Naive thymus-derived CD8-positive, alpha-beta T cell (primary cell): ENCODE measurements around the gene MAGEB2. TPM values are rescaled to one million over a fixed set of nuclear protein-coding genes. Genes with fewer than 3 reads are reported as not detected.
"Not testable (repeated sequence)": the region's sequence is repeated elsewhere in the genome, so short reads cannot be mapped to it uniquely, and the experiment has no call there.

ENCODE experiments used
- ATAC-seq, 2 donors: fragments of 150-1000 bp; cut with Tn5 transposase in 1 of 2; sonication (Bioruptor Pico), chemical (Tn5 transposase) in 1 of 2; 1 replicate in 1 of 2; 2 replicates in 1 of 2; pipeline ENCODE4 v1.10.0; 2021; ENCODE audit warnings: mild to moderate bottlenecking in 2 of 2, moderate library complexity in 2 of 2
- POLR2A ChIA-PET: fragments of 350-600 bp; sonication (Branson Sonifier 250); formaldehyde crosslinking; loops from one replicate; lab custom pipeline; 2021; ENCODE audit warnings: antibody characterized with exemption; lab: Charles Lee
- DNase-seq, 10 donors: peaks; one replicate each; pipeline versions ENCODE4 v3.0.0 to v3.0.0-alpha.2; 2020 to 2022
- H3K27ac Mint-ChIP-seq, 10 donors: one replicate each; pipeline ENCODE4 v1.8.0; 2020 to 2022; ENCODE audit warnings: mild to moderate bottlenecking in 10 of 10, mixed read lengths in 10 of 10, moderate library complexity in 4 of 10, inconsistent platforms in 1 of 10
- H3K27me3 Mint-ChIP-seq, 5 donors: one replicate each; pipeline ENCODE4 v1.8.0; 2021 to 2022; ENCODE audit warnings: mixed read lengths in 5 of 5
- H3K36me3 Mint-ChIP-seq, 3 donors: one replicate each; pipeline ENCODE4 v1.8.0; 2020 to 2022; ENCODE audit warnings: mixed read lengths in 3 of 3, mild to moderate bottlenecking in 2 of 3, inconsistent platforms in 1 of 3
- H3K4me1 Mint-ChIP-seq, 4 donors: one replicate each; pipeline ENCODE4 v1.8.0; 2021 to 2022; ENCODE audit warnings: mixed read lengths in 4 of 4
- H3K4me3 Mint-ChIP-seq, 10 donors: one replicate each; pipeline ENCODE4 v1.8.0; 2020 to 2022; ENCODE audit warnings: mild to moderate bottlenecking in 10 of 10, mixed read lengths in 10 of 10, moderate library complexity in 6 of 10, inconsistent platforms in 1 of 10
- H3K9me3 Mint-ChIP-seq, 9 donors: one replicate each; pipeline ENCODE4 v1.8.0; 2020 to 2022; ENCODE audit warnings: mixed read lengths in 9 of 9, mild to moderate bottlenecking in 3 of 9, inconsistent platforms in 1 of 9, moderate library complexity in 1 of 9
- polyA plus RNA-seq, 3 donors: library from polyadenylated mRNA; unstranded; fragments of 300-500 nt; fragmentation: Illumina TruSeq; gene quantifications; one replicate each; pipeline ENCODE4 v1.2.3, GENCODE V29; 2021
- total RNA-seq, 8 experiments: library from RNA in 2 of 8; stranded (reverse) in 2 of 8; gene quantifications; one replicate each; pipeline ENCODE4 v1.2.3 and lab custom pipeline; 2021 to 2026

MAGEB2 gene, protein sequence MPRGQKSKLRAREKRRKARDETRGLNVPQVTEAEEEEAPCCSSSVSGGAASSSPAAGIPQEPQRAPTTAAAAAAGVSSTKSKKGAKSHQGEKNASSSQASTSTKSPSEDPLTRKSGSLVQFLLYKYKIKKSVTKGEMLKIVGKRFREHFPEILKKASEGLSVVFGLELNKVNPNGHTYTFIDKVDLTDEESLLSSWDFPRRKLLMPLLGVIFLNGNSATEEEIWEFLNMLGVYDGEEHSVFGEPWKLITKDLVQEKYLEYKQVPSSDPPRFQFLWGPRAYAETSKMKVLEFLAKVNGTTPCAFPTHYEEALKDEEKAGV
- total RNA-seq, result not detected
- not detected for polyA plus RNA-seq
- 0 to 0.09 (median 0) reads per million in 6 experiments for total RNA-seq (lab: John Stamatoyannopoulos, UW)

DNA sequence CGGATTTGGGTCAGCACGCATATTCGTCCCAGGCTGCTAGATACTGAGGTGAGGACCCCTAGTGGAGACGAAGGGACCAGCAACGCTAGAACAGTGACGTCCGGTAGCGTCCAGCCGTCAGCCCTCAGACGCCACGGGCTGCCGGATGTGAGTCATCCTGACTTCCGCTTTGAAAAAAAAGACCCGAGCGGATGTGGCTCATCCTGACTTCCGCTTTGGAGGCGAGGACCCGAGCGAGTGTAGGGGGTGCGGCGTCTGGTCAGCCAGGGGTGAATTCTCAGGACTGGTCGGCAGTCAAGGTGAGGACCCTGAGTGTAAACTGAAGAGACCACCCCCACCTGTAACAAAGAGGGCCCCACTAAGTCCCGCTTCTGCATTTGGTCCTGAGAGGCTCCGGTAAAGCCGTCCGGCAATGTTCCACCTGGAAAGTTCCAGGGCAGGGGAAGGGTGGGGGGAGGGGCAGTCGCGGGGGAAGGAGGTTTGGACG, at the start of gene MAGEB2:
TSS of gene MAGEB2 (plus strand) at position 207 of the 487 bp plus-strand sequence. CDS start 3,018 bp downstream, outside the sequence.
- Mint-ChIP-seq H3K4me1 (no peaks in the 10 kb centered on the region), H3K27me3 (peaks cover 0 to 3% (median 0%) of the 10 kb centered on the region in 5 donors), H3K4me3 (peak within 1 kb of the TSS in 1 of 10 donors; percentile 55), H3K36me3 (no peaks in the 10 kb centered on the region), H3K9me3 (no peaks in the 10 kb centered on the region), H3K27ac (no peak within 1 kb of the TSS)
- POLR2A ChIA-PET, result no interaction called here
- no peak for DNase-seq
- no peak for ATAC-seq

DNA sequence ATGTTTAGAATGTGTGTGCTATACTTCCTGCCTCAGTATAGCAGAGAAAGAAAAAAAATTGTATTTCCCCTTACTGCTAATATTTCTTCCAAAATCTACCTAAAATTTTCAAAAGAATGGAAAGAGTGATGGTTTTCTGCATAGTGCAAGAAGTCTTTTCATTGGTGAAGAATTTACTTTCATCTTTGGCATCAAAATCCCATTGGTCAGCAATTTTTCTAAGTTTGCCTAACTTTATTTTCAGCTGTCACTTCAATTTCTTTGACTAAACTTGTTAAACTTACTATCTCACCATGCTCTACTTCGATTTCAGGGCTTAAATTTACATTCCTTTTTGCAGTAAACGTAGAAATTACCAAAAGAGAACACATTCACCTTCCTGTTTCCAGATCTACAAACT, 44.5 kb upstream of the MAGEB2 start:
- DNase-seq (no peak), ATAC-seq (no peak)
- Mint-ChIP-seq H3K36me3 (no peaks in the 10 kb centered on the region), H3K4me1 (no peaks in the 10 kb centered on the region), H3K27me3 (peaks cover 0 to 3% (median 0%) of the 10 kb centered on the region in 5 donors), H3K9me3 (peaks cover 0 to 2% (median 0%) of the 10 kb centered on the region in 9 donors), H3K4me3 (no peak overlapping the region), H3K27ac (no peak overlapping the region)
- POLR2A ChIA-PET, result no interaction called here

DNA sequence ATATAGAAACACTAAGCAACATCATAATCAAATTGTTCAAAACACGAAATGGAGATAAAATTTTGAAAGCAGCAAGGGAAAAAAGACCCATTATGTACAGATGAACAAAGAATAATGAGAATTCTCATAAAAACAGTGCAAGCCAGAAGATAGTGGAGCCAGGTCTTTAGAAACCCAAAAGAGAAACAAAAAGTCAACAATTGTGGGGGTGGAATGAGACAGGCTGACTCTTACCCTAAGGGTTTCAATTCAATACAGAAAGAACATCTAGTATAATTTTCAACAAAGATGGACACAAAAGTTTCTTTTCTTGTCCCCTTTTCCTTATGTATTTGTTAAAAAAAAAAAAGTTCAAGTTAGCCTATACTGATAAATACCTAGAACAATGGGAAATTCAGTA, 34.0 kb upstream of the MAGEB2 start:
- peaks cover 0 to 9% (median 3%) of the 10 kb centered on the region in 5 donors for H3K27me3 Mint-ChIP-seq
- no peaks in the 10 kb centered on the region for H3K4me1 Mint-ChIP-seq
- H3K36me3 Mint-ChIP-seq, result peaks cover 0 to 4% (median 0%) of the 10 kb centered on the region in 3 donors
- H3K4me3 Mint-ChIP-seq, result no peak overlapping the region
- ATAC-seq (no peak), DNase-seq (no peak)
- H3K9me3 Mint-ChIP-seq, result peaks cover 0 to 4% (median 0%) of the 10 kb centered on the region in 9 donors
- no peak overlapping the region for H3K27ac Mint-ChIP-seq
- POLR2A ChIA-PET, result no interaction called here

DNA sequence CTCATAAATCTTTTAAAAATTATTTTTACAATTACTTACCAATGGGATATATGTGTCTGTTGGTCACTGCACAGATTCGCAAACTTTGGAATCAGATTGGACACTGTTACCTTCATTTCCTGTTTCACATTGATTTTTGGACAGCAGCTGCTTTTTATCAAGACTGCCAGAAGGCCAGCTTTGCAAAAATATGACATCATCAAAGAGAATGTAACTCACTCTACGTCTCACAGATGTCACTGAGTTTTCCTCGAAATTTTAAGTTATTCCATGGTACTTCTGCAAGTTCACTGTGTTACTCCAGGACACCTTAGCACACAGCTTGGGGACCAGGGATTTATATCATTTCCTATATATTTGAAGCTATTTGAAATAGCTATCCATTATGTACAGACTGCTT, 31.8 kb upstream of the MAGEB2 start:
- POLR2A ChIA-PET, result no interaction called here
- H3K36me3 Mint-ChIP-seq, result peaks cover 0 to 4% (median 0%) of the 10 kb centered on the region in 3 donors
- peaks cover 0 to 9% (median 2%) of the 10 kb centered on the region in 5 donors for H3K27me3 Mint-ChIP-seq
- DNase-seq, result no peak
- H3K27ac Mint-ChIP-seq, result no peak overlapping the region
- peaks cover 0 to 2% (median 0%) of the 10 kb centered on the region in 9 donors for H3K9me3 Mint-ChIP-seq
- H3K4me3 Mint-ChIP-seq, result no peak overlapping the region
- ATAC-seq, result no peak
- H3K4me1 Mint-ChIP-seq, result no peaks in the 10 kb centered on the region

DNA sequence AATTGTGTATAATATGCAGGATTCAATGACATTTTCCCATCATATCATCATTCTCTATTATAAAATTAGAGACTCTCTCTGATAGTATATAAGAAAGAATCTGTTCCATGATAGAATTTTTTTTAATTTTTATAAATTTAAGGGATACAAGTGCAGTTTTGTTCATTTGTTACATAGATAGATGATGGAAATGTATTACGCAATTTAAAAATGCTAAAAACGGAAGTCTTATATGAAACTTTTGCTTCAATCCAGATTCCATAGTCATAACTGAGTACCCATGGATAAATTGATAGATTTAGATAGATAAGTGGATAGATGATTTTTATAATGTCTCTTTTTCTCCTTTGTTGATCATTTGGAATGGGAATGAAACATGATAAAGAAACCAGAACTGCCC, 24.9 kb upstream of the MAGEB2 start:
- H3K36me3 Mint-ChIP-seq, result no peaks in the 10 kb centered on the region
- DNase-seq (no peak), ATAC-seq (no peak)
- H3K9me3 Mint-ChIP-seq, result peaks cover 0 to 2% (median 0%) of the 10 kb centered on the region in 9 donors
- no peak overlapping the region for H3K27ac Mint-ChIP-seq
- no peaks in the 10 kb centered on the region for H3K4me1 Mint-ChIP-seq
- POLR2A ChIA-PET, result no interaction called here
- peaks cover 0 to 12% (median 3%) of the 10 kb centered on the region in 5 donors for H3K27me3 Mint-ChIP-seq
- no peak overlapping the region for H3K4me3 Mint-ChIP-seq

DNA sequence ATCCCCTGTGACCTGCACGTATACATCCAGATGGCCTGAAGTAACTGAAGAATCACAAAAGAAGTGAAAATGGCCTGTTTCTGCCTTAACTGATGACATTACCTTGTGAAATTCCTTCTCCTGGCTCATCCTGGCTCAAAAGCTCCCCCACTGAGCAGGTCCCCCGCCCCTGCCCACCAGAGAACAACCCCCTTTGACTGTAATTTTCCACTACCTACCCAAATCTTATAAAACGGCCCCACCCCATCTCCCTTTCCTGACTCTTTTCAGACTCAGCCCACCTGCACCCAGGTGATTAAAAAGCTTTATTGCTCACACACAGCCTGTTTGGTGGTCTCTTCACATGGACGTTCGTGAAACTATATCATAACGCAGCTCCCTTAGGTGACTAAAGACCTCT, 21.5 kb upstream of the MAGEB2 start:
- H3K27ac Mint-ChIP-seq, DNase-seq, H3K36me3 Mint-ChIP-seq, H3K4me1 Mint-ChIP-seq, POLR2A ChIA-PET, H3K9me3 Mint-ChIP-seq, ATAC-seq, H3K4me3 Mint-ChIP-seq: not testable (repeated sequence)
- H3K27me3 Mint-ChIP-seq, result peaks cover 0 to 12% (median 3%) of the 10 kb centered on the region in 5 donors

DNA sequence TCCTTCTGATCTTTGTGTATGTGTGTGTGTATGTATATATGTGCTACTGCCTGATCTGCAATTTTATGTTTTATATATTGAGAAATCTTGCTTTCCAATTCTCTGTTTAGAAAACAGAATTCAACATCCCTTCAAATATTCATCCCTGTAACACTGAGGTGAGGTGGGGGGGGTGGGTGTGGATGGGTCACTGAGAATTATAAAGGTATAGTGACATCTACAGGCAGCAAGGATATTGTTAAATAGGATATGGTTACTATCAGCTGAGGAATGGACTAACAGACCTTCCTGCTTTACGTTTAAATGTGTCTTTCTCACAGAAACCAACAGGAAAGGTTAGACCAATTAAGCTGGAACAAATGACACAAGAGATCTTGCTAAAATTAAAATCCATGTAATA, 19.0 kb upstream of the MAGEB2 start:
- Mint-ChIP-seq H3K9me3 (no peaks in the 10 kb centered on the region), H3K4me1 (no peaks in the 10 kb centered on the region), H3K27me3 (peaks cover 0 to 12% (median 3%) of the 10 kb centered on the region in 5 donors), H3K4me3 (no peak overlapping the region), H3K27ac (no peak overlapping the region), H3K36me3 (no peaks in the 10 kb centered on the region)
- DNase-seq (no peak), ATAC-seq (no peak)
- POLR2A ChIA-PET, result no interaction called here

DNA sequence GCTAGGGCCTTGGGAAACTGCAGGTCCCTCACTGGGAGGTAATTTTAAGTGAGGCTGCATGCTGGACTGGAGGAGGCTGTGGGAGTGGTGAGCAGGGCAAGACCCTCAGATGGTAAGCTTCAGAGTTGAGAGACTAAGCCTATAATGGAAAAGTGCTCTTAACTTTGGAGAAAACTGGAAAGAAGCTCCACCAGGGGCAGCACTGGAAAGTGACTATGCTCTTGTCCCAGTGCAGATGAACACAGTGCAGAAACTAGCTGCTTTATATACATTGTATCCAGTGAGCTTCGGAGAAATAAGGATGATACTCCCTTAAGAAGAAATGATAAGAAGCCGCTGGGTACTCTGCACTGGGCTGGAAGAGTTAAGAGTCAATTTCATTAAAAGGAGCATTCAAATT, 3.2 kb upstream of the MAGEB2 start:
- no peak overlapping the region for H3K4me3 Mint-ChIP-seq
- no peak for DNase-seq
- ATAC-seq, result no peak
- H3K27ac Mint-ChIP-seq, result no peak overlapping the region
- no peaks in the 10 kb centered on the region for H3K9me3 Mint-ChIP-seq
- H3K4me1 Mint-ChIP-seq, result no peaks in the 10 kb centered on the region
- POLR2A ChIA-PET, result no interaction called here
- no peaks in the 10 kb centered on the region for H3K36me3 Mint-ChIP-seq
- H3K27me3 Mint-ChIP-seq, result peaks cover 0 to 3% (median 0%) of the 10 kb centered on the region in 5 donors

DNA sequence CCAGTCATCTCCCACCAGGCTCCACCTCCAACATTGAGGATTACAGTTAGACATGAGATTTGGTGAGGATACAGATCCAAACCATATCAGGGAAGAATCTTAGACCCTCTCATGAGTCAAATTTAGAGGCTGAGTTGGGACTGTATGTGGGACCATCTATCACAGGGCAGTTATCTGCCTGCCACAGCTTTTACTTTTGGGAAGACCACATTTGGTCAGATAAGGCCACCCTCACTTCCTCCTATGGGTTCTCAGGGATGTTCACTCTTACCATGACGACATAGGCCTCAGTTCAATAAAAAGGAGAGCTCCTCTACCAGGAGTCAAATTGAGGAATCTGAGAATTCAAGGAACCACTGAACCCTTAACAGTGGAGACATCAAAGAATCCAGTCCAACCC, 2.1 kb downstream of the MAGEB2 start:
- no peaks in the 10 kb centered on the region for H3K36me3 Mint-ChIP-seq
- H3K27ac Mint-ChIP-seq, result no peak overlapping the region
- H3K9me3 Mint-ChIP-seq, result no peaks in the 10 kb centered on the region
- ATAC-seq (no peak), DNase-seq (no peak)
- peaks cover 0 to under 1% (median 0%) of the 10 kb centered on the region in 5 donors for H3K27me3 Mint-ChIP-seq
- no peaks in the 10 kb centered on the region for H3K4me1 Mint-ChIP-seq
- POLR2A ChIA-PET, result no interaction called here
- no peak overlapping the region for H3K4me3 Mint-ChIP-seq

DNA sequence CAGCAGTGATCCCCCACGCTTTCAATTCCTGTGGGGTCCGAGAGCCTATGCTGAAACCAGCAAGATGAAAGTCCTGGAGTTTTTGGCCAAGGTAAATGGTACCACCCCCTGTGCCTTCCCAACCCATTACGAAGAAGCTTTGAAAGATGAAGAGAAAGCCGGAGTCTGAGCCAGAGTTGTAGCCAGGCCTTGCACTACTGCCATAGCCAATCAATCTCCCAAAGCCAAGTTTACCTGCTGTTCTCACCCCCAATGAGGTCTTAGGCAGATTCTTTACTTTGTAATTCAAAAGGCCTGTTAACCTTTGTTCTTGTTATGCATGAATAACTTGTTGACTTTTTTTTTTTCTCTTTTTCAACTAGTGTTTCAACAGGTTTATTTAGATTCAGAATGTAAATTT, 4.0 kb downstream of the MAGEB2 start:
- no peaks in the 10 kb centered on the region for H3K4me1 Mint-ChIP-seq
- ATAC-seq, result no peak
- H3K27me3 Mint-ChIP-seq, result no peaks in the 10 kb centered on the region

DNA sequence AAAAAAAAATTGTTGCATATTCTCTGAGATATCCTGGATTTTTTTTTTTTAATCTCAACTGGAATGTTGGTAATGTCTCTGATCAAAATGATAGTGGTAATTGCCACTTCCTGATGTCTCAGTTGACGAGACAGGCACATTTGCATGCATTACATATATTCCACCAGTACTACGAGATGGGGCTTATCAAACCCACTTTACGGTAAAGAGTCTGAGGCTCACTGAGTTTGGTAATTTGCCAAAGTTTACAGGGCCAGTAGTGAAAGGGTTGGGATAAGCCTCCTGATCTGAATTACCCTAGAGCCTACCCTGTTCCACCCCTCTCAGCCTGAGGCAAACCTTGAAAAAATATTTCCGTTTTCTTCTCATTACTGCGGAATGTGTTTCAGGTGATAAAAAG, 5.3 kb downstream of the MAGEB2 start:
- H3K27me3 Mint-ChIP-seq, result no peaks in the 10 kb centered on the region
- no peaks in the 10 kb centered on the region for H3K4me1 Mint-ChIP-seq
- no peak overlapping the region for H3K27ac Mint-ChIP-seq
- no peaks in the 10 kb centered on the region for H3K9me3 Mint-ChIP-seq
- POLR2A ChIA-PET, result no interaction called here
- DNase-seq, result no peak
- H3K4me3 Mint-ChIP-seq, result no peak overlapping the region
- no peak for ATAC-seq
- H3K36me3 Mint-ChIP-seq, result no peaks in the 10 kb centered on the region

More for the DNA sequence above, 4.0 kb downstream of the MAGEB2 start:
- no peaks in the 10 kb centered on the region for H3K36me3 Mint-ChIP-seq
- POLR2A ChIA-PET, result no interaction called here
- no peak overlapping the region for H3K27ac Mint-ChIP-seq
- DNase-seq, result no peak
- H3K9me3 Mint-ChIP-seq, result no peaks in the 10 kb centered on the region
- no peak overlapping the region for H3K4me3 Mint-ChIP-seq

DNA sequence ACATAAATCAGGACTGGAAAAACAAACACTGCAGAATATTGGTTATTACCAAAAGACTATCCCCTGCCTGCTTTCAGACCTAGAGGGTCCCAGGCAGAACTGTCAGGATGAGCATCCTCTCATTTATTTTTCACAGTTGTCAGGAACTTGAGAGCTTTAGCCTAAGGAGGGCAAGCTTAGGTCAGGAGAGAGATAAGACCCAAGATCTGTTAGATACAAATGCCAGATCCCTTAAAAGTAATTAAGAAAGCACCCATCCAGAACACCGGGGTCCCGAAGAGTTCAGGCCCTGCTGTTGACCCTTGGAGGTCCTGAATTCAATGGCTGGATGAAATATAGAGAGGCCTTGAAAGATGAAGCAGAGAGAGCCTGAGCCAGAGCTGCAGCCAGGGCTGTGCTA, 9.2 kb downstream of the MAGEB2 start:
- POLR2A ChIA-PET, result no interaction called here
- Mint-ChIP-seq H3K27me3 (no peaks in the 10 kb centered on the region), H3K27ac (no peak overlapping the region), H3K4me3 (no peak overlapping the region), H3K9me3 (no peaks in the 10 kb centered on the region), H3K4me1 (no peaks in the 10 kb centered on the region), H3K36me3 (no peaks in the 10 kb centered on the region)
- no peak for DNase-seq
- no peak for ATAC-seq

DNA sequence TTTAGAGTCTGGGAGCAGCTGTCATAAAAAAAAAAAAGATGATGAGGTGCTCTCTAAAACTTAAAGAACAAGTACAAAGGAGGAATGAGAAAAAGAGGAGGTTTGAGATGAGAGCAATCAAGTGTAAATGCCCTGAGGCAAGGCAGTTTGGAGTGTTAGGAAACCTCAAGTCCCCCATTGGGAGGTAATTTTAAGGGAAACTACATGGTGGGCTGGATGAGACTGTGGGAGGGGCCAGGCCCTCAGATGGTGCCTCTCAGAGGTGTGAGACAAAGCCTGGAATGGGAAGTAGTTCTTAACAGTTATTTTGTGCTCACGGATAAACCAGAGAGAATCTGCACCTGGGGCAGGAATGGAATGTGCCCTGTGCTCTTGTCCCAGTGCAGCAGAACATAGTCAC, 13.2 kb downstream of the MAGEB2 start:
- H3K27me3 Mint-ChIP-seq, result no peaks in the 10 kb centered on the region
- POLR2A ChIA-PET, result no interaction called here
- H3K27ac Mint-ChIP-seq, result no peak overlapping the region
- no peak overlapping the region for H3K4me3 Mint-ChIP-seq
- DNase-seq, result no peak
- no peaks in the 10 kb centered on the region for H3K36me3 Mint-ChIP-seq
- peaks cover 0 to 2% (median 0%) of the 10 kb centered on the region in 9 donors for H3K9me3 Mint-ChIP-seq
- no peaks in the 10 kb centered on the region for H3K4me1 Mint-ChIP-seq
- no peak for ATAC-seq
